ENCODE results near the gene PID1. TPM values are rescaled to one million over a fixed set of nuclear protein-coding genes. Genes with fewer than 3 reads are reported as not detected.

PID1 gene
- total RNA-seq, 1 donor from 2014 or later, result 10.7 TPM

DNA sequence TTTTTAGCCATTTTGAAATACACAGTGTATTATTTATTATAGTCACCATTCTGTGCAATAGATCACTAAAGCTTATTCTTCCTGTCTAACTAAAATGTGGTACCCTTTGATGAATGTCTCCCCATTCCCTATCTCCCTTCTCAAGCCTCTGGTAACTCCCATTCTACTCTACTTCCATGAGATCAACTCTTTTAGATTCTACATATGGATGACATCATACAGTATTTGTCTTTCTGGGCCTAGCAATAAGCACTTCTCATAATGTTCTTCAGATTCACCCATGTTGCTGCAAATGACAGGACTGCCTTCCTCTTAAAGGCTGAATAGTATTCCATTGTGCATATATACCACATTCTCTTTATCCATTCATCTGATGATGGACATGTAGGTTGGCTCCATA, 210.9 kb downstream of the PID1 start:
- Mint-ChIP-seq H3K9me3 (ENCODE audit: unreplicated experiment) (no peaks in the 10 kb centered on the region), H3K4me3 (ENCODE audit: unreplicated experiment) (no peak overlapping the region), H3K27ac (ENCODE audit: unreplicated experiment) (no peak overlapping the region), H3K36me3 (ENCODE audit: low read depth, unreplicated experiment) (no peaks in the 10 kb centered on the region), H3K4me1 (ENCODE audit: low read depth, unreplicated experiment) (peaks cover 10% of the 10 kb centered on the region), H3K27me3 (ENCODE audit: low read depth, unreplicated experiment) (no peaks in the 10 kb centered on the region)
- Histone ChIP-seq H3K36me3 (ENCODE audit: insufficient read depth, low read length) (no peaks in the 10 kb centered on the region), H4K20me1 (ENCODE audit: insufficient read depth, low read length) (no peaks in the 10 kb centered on the region), H3K27ac (ENCODE audit: low read depth, low read length) (no peak overlapping the region), H3K9me3 (ENCODE audit: insufficient read depth, low read depth, low read length) (no peaks in the 10 kb centered on the region), H2AFZ (ENCODE audit: low read depth, low read length) (no peak overlapping the region), H3K4me3 (ENCODE audit: insufficient read depth, low read depth, low read length) (no peak overlapping the region), H3K9ac (ENCODE audit: low read length) (no peak overlapping the region), H3K4me2 (ENCODE audit: low read length) (no peak overlapping the region), H3K79me2 (ENCODE audit: insufficient read depth, low read length) (no peaks in the 10 kb centered on the region), H3K27me3 (ENCODE audit: insufficient read depth, low read length) (no peaks in the 10 kb centered on the region), H3K4me1 (ENCODE audit: insufficient read depth, low read length) (no peaks in the 10 kb centered on the region)
- no peak for DNase-seq (ENCODE audit: low read depth)
- no peak for TF ChIP-seq EZH2 (IDR thresholded peaks at IDR 0.05; ENCODE audit: insufficient read depth, low read length)
- TF ChIP-seq, protein P1, sequence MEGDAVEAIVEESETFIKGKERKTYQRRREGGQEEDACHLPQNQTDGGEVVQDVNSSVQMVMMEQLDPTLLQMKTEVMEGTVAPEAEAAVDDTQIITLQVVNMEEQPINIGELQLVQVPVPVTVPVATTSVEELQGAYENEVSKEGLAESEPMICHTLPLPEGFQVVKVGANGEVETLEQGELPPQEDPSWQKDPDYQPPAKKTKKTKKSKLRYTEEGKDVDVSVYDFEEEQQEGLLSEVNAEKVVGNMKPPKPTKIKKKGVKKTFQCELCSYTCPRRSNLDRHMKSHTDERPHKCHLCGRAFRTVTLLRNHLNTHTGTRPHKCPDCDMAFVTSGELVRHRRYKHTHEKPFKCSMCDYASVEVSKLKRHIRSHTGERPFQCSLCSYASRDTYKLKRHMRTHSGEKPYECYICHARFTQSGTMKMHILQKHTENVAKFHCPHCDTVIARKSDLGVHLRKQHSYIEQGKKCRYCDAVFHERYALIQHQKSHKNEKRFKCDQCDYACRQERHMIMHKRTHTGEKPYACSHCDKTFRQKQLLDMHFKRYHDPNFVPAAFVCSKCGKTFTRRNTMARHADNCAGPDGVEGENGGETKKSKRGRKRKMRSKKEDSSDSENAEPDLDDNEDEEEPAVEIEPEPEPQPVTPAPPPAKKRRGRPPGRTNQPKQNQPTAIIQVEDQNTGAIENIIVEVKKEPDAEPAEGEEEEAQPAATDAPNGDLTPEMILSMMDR (IDR thresholded peaks at IDR 0.05; ENCODE audit: insufficient read depth, low read depth, low read length), result no peak
- no peak for FAIRE-seq

DNA sequence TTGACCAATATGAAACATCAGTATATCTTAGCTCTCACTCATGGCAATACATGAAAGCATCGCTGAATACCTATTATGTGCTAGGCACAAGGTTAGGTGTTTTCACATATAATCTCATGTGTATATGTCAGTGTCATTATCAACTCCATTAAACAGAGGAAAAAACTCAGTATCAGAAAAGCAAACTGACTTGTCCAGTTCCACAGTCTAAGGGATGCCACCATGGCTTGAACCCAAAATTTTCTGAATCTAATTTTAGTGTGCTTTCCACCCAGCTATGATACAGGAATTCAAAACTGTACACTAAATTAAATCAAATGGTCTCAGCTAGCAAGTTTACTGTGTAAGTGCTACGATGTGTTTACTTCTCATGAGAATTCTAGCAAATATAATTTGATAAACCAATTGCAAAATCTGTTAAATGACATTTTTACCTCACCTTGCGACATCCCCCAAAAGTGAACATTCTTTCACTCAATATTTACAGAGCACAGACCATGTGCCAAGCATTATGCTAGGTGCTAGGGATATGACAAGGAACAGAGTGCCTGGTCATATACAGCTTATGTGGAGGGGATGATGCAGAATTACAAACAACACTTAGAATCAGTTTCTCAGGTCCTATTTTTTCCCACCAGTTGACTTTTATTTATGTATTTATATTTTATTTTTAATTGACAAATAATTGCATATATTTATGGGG, 211.6 kb downstream of the PID1 start:
- FAIRE-seq, result no peak
- TF ChIP-seq, protein P1 (IDR thresholded peaks at IDR 0.05; ENCODE audit: insufficient read depth, low read depth, low read length), result no peak
- no peak for TF ChIP-seq EZH2 (IDR thresholded peaks at IDR 0.05; ENCODE audit: insufficient read depth, low read length)
- H3K9me3 Mint-ChIP-seq (ENCODE audit: unreplicated experiment), result no peaks in the 10 kb centered on the region

DNA sequence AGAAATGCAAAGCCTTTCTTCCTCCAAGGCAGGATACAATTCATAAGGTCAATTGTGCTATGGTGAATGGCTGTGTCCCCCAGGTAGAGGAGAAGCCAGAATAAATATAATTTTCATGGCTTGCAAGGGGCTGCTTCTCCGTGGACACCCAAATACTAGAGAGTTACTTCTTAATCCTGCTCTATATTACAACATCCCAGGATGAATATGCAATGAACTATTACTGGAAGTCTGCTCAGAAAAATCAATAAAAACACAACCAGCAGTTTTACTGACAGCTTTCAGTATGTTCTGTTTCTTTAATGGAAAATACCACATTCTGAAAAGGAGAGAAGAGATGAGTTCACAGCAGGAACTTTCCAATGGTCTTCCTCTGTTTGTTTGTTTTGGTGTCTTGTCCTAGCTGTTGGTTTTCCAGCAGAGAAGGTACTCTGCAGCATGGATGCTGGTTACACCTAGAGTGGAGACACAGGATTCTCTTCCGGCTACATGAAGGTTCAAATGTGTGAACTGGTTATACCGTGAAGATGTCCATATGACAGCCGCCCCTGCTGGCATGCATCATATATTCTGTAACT, 213.0 kb downstream of the PID1 start:
- no peaks in the 10 kb centered on the region for H3K36me3 Mint-ChIP-seq (ENCODE audit: low read depth, unreplicated experiment)
- TF ChIP-seq, protein P1 (IDR thresholded peaks at IDR 0.05; ENCODE audit: insufficient read depth, low read depth, low read length), result no peak
- TF ChIP-seq EZH2 (IDR thresholded peaks at IDR 0.05; ENCODE audit: insufficient read depth, low read length), result no peak
- FAIRE-seq, result no peak
- Histone ChIP-seq H3K9ac (ENCODE audit: low read length) (no peak overlapping the region), H2AFZ (ENCODE audit: low read depth, low read length) (no peak overlapping the region), H3K4me3 (ENCODE audit: insufficient read depth, low read depth, low read length) (no peak overlapping the region), H4K20me1 (ENCODE audit: insufficient read depth, low read length) (no peaks in the 10 kb centered on the region), H3K36me3 (ENCODE audit: insufficient read depth, low read length) (no peaks in the 10 kb centered on the region), H3K9me3 (ENCODE audit: insufficient read depth, low read depth, low read length) (no peaks in the 10 kb centered on the region), H3K27ac (ENCODE audit: low read depth, low read length) (no peak overlapping the region), H3K27me3 (ENCODE audit: insufficient read depth, low read length) (no peaks in the 10 kb centered on the region), H3K4me1 (ENCODE audit: insufficient read depth, low read length) (no peaks in the 10 kb centered on the region), H3K4me2 (ENCODE audit: low read length) (no peak overlapping the region), H3K79me2 (ENCODE audit: insufficient read depth, low read length) (no peaks in the 10 kb centered on the region)
- H3K27me3 Mint-ChIP-seq (ENCODE audit: low read depth, unreplicated experiment), result no peaks in the 10 kb centered on the region
- H3K4me3 Mint-ChIP-seq (ENCODE audit: unreplicated experiment), result no peak overlapping the region
- peaks cover 1% of the 10 kb centered on the region for H3K9me3 Mint-ChIP-seq (ENCODE audit: unreplicated experiment)
- peak overlapping the region; percentile 50 for H3K27ac Mint-ChIP-seq (ENCODE audit: unreplicated experiment)
- no peak for DNase-seq (ENCODE audit: low read depth)
- H3K4me1 Mint-ChIP-seq (ENCODE audit: low read depth, unreplicated experiment), result peaks cover 10% of the 10 kb centered on the region

More for the DNA sequence above, 211.6 kb downstream of the PID1 start:
- Histone ChIP-seq H3K36me3 (ENCODE audit: insufficient read depth, low read length) (no peaks in the 10 kb centered on the region), H3K27me3 (ENCODE audit: insufficient read depth, low read length) (no peaks in the 10 kb centered on the region), H2AFZ (ENCODE audit: low read depth, low read length) (no peak overlapping the region), H3K9ac (ENCODE audit: low read length) (no peak overlapping the region), H3K27ac (ENCODE audit: low read depth, low read length) (no peak overlapping the region), H3K4me3 (ENCODE audit: insufficient read depth, low read depth, low read length) (no peak overlapping the region), H3K79me2 (ENCODE audit: insufficient read depth, low read length) (no peaks in the 10 kb centered on the region), H3K4me2 (ENCODE audit: low read length) (no peak overlapping the region), H3K9me3 (ENCODE audit: insufficient read depth, low read depth, low read length) (no peaks in the 10 kb centered on the region), H4K20me1 (ENCODE audit: insufficient read depth, low read length) (no peaks in the 10 kb centered on the region), H3K4me1 (ENCODE audit: insufficient read depth, low read length) (no peaks in the 10 kb centered on the region)
- Mint-ChIP-seq H3K4me1 (ENCODE audit: low read depth, unreplicated experiment) (peaks cover 10% of the 10 kb centered on the region), H3K27me3 (ENCODE audit: low read depth, unreplicated experiment) (no peaks in the 10 kb centered on the region), H3K4me3 (ENCODE audit: unreplicated experiment) (no peak overlapping the region), H3K27ac (ENCODE audit: unreplicated experiment) (no peak overlapping the region), H3K36me3 (ENCODE audit: low read depth, unreplicated experiment) (no peaks in the 10 kb centered on the region)
- no peak for DNase-seq (ENCODE audit: low read depth)
